H1 (cell line): ENCODE data around the gene IFT80. TPM values are rescaled to one million over a fixed set of nuclear protein-coding genes. Genes with fewer than 3 reads are reported as not detected.

Experiments used
- CTCF ChIA-PET: fragments of 300-600 bp; sonication (Branson Sonifier 250); formaldehyde crosslinking; loops from one replicate; lab custom pipeline; 2021; ENCODE audit not compliant: partially characterized antibody; lab: Charles Lee
- POLR2A ChIA-PET: fragments of 300-600 bp; sonication (Branson Sonifier 250); formaldehyde crosslinking; loops from one replicate; lab custom pipeline; 2021; ENCODE audit warnings: inconsistent platforms; ENCODE audit not compliant: partially characterized antibody; lab: Charles Lee
- DNase-seq, 2 experiments: peaks; one replicate each; pipeline versions ENCODE4 v3.0.0 to v3.0.0-alpha.2; 2010 to 2022; ENCODE audit warnings: low spot score in 2 of 2, low read depth in 1 of 2, mixed read lengths in 1 of 2
- FAIRE-seq: peaks from 2 replicates; lab custom pipeline; 2011; peaks lifted over from hg19 to GRCh38; lab: Jason Lieb, UNC
- H2AFZ ChIP-seq: 2 replicates; pipeline ENCODE4 v1.8.1; 2012; ENCODE audit warnings: low read length, inconsistent platforms
- H2AK5ac ChIP-seq: 2 replicates; pipeline ENCODE4 v1.6.1; 2013; ENCODE audit warnings: low read depth, low read length
- H2BK120ac ChIP-seq: replicated peaks from 2 replicates; pipeline ENCODE3; 2013; ENCODE audit warnings: low read depth, low read length, inconsistent platforms
- H2BK12ac ChIP-seq: 2 replicates; pipeline ENCODE4 v1.6.1; 2013; ENCODE audit warnings: low read depth, low read length
- H2BK15ac ChIP-seq: 2 replicates; pipeline ENCODE4 v1.6.1; 2013; ENCODE audit warnings: low read length
- H2BK20ac ChIP-seq: 2 replicates; pipeline ENCODE4 v1.6.1; 2013; ENCODE audit warnings: low read length
- H2BK5ac ChIP-seq: 2 replicates; pipeline ENCODE4 v1.6.1; 2013; ENCODE audit warnings: low read depth, low read length
- H3K14ac ChIP-seq: 2 replicates; pipeline ENCODE4 v1.6.1; 2013; ENCODE audit warnings: inconsistent platforms; ENCODE audit not compliant: insufficient read length
- H3K18ac ChIP-seq: 2 replicates; pipeline ENCODE4 v1.6.1; 2013; ENCODE audit warnings: low read length; ENCODE audit errors: extremely low read depth
- H3K23ac ChIP-seq: 2 replicates; pipeline ENCODE4 v1.6.1; 2013; ENCODE audit warnings: inconsistent platforms; ENCODE audit not compliant: insufficient read length
- H3K23me2 ChIP-seq: 2 replicates; pipeline ENCODE4 v1.6.1; 2013; ENCODE audit warnings: low read depth, low read length
- H3K27ac ChIP-seq: 2 replicates; pipeline ENCODE4 v1.6.1; 2011; ENCODE audit warnings: low read depth, low read length, inconsistent platforms
- H3K27me3 ChIP-seq, 4 experiments: replicated peaks in 1 of 4; 1 replicate in 1 of 4; 2 replicates in 3 of 4; pipeline versions ENCODE4 v1.6.1 to v1.8.1; 2011 to 2013; ENCODE audit warnings: low read length in 3 of 4, mild to moderate bottlenecking in 3 of 4, inconsistent platforms in 2 of 4, mixed read lengths in 2 of 4, moderate library complexity in 1 of 4; ENCODE audit not compliant: control insufficient read depth in 3 of 4, insufficient read depth in 3 of 4; ENCODE audit errors: extremely low read depth in 1 of 4
- H3K36me3 ChIP-seq, 4 experiments: 2 replicates each; pipeline versions ENCODE4 v1.6.1 to v1.8.1; 2011 to 2013; ENCODE audit warnings: mild to moderate bottlenecking in 4 of 4, low read length in 3 of 4, moderate library complexity in 2 of 4, control low read depth in 1 of 4, inconsistent platforms in 1 of 4; ENCODE audit not compliant: insufficient read depth in 4 of 4, control insufficient read depth in 2 of 4
- H3K4ac ChIP-seq: replicated peaks from 2 replicates; pipeline ENCODE3; 2013; ENCODE audit warnings: low read length, low read depth, mixed read lengths, inconsistent platforms; ENCODE audit not compliant: insufficient read length
- H3K4me1 ChIP-seq, 4 experiments: replicated peaks in 1 of 4; 1 replicate in 1 of 4; 2 replicates in 3 of 4; pipeline versions ENCODE4 v1.6.1 to v1.8.1; 2011 to 2013; ENCODE audit warnings: low read length in 3 of 4, inconsistent platforms in 2 of 4, mixed read lengths in 1 of 4; ENCODE audit not compliant: insufficient read depth in 4 of 4, control insufficient read depth in 3 of 4
- H3K4me2 ChIP-seq, 2 experiments: 2 replicates each; pipeline versions ENCODE4 v1.6.1 to v1.8.1; 2011 to 2013; ENCODE audit warnings: low read depth in 2 of 2, low read length in 2 of 2, control low read depth in 1 of 2, inconsistent platforms in 1 of 2, mild to moderate bottlenecking in 1 of 2; ENCODE audit not compliant: insufficient read depth in 1 of 2
- H3K4me3 ChIP-seq, 4 experiments: fragments of 200-600, 300-600 bp in 1 of 4; sonication (generic), shearing (Covaris generic), sonication (Bioruptor Twin) in 1 of 4; 2 replicates each; pipeline versions ENCODE4 v1.5.1 to v1.8.1; 2011 to 2016; ENCODE audit warnings: low read length in 4 of 4, low read depth in 3 of 4, control low read depth in 2 of 4, inconsistent platforms in 2 of 4, mild to moderate bottlenecking in 2 of 4, mixed read lengths in 1 of 4, moderate library complexity in 1 of 4; ENCODE audit not compliant: insufficient read depth in 2 of 4; ENCODE audit errors: extremely low read depth in 1 of 4
- H3K56ac ChIP-seq: replicated peaks from 2 replicates; pipeline ENCODE3; 2013; ENCODE audit warnings: low read depth, mild to moderate bottlenecking, mixed read lengths, low read length, inconsistent platforms; ENCODE audit not compliant: insufficient read length
- H3K79me1 ChIP-seq: 2 replicates; pipeline ENCODE4 v1.6.1; 2013; ENCODE audit warnings: low read depth, low read length, control low read depth
- H3K79me2 ChIP-seq, 2 experiments: 2 replicates each; pipeline versions ENCODE4 v1.6.1 to v1.8.1; 2012 to 2013; ENCODE audit warnings: low read length in 2 of 2, mild to moderate bottlenecking in 2 of 2, inconsistent platforms in 1 of 2; ENCODE audit not compliant: insufficient read depth in 2 of 2, control insufficient read depth in 1 of 2
- H3K9ac ChIP-seq, 4 experiments: replicated peaks in 1 of 4; 1 replicate in 1 of 4; 2 replicates in 3 of 4; pipeline versions ENCODE4 v1.6.1 to v1.8.1; 2011 to 2013; ENCODE audit warnings: low read depth in 3 of 4, low read length in 3 of 4, control low read depth in 2 of 4, mild to moderate bottlenecking in 2 of 4, moderate library complexity in 2 of 4, inconsistent platforms in 1 of 4; ENCODE audit errors: extremely low read depth in 1 of 4
- H3K9me3 ChIP-seq, 2 experiments: 2 replicates each; pipeline versions ENCODE4 v1.6.1 to v1.8.1; 2012 to 2013; ENCODE audit warnings: mild to moderate bottlenecking in 2 of 2, moderate library complexity in 2 of 2, control low read depth in 1 of 2, inconsistent platforms in 1 of 2, low read depth in 1 of 2, low read length in 1 of 2, mixed read lengths in 1 of 2; ENCODE audit not compliant: insufficient read depth in 2 of 2
- H4K20me1 ChIP-seq, 2 experiments: replicated peaks in 1 of 2; 2 replicates each; pipeline versions ENCODE3 to v1.8.1; 2011 to 2013; ENCODE audit warnings: inconsistent platforms in 2 of 2, low read length in 2 of 2, mild to moderate bottlenecking in 1 of 2; ENCODE audit not compliant: insufficient read depth in 2 of 2, control insufficient read depth in 1 of 2
- H4K5ac ChIP-seq: 2 replicates; pipeline ENCODE4 v1.6.1; 2013; ENCODE audit warnings: low read length, low read depth, mixed read lengths, inconsistent platforms; ENCODE audit not compliant: insufficient read length
- H4K8ac ChIP-seq: 2 replicates; pipeline ENCODE4 v1.8.0; 2013; ENCODE audit warnings: mild to moderate bottlenecking, moderate library complexity, low read length, inconsistent platforms; ENCODE audit not compliant: insufficient read depth; ENCODE audit errors: extremely low read depth
- H4K91ac ChIP-seq: replicated peaks from 2 replicates; pipeline ENCODE3; 2013; ENCODE audit warnings: low read length, mixed read lengths, inconsistent platforms; ENCODE audit not compliant: insufficient read length
- CTBP2 ChIP-seq: IDR thresholded peaks from 2 replicates; pipeline ENCODE4 v1.7.0; 2011; ENCODE audit warnings: borderline replicate concordance, mild to moderate bottlenecking, moderate library complexity, mixed read lengths, low read length; ENCODE audit not compliant: insufficient read depth, insufficient read length
- EZH2 ChIP-seq: fragments of 200-600 bp; sonication (generic); IDR thresholded peaks from 2 replicates; pipeline ENCODE4 v1.7.1; 2012; ENCODE audit warnings: low read depth, mild to moderate bottlenecking, moderate library complexity, low read length, inconsistent platforms; ENCODE audit not compliant: severe bottlenecking
- NANOG ChIP-seq: IDR thresholded peaks from 2 replicates; pipeline ENCODE4 v1.6.1; 2011; ENCODE audit warnings: low read length, low read depth, mild to moderate bottlenecking, inconsistent platforms; ENCODE audit not compliant: insufficient read depth, poor library complexity, severe bottlenecking
- POU5F1 ChIP-seq: IDR thresholded peaks from 2 replicates; pipeline ENCODE4 v1.6.1; 2011; ENCODE audit warnings: low read depth, mild to moderate bottlenecking, low read length, moderate library complexity
- RFX5 ChIP-seq: IDR thresholded peaks from 2 replicates; pipeline ENCODE4 v1.6.1; 2011; ENCODE audit warnings: low read depth, low read length, improper control_type of control experiment, borderline replicate concordance
- TAF1 ChIP-seq: IDR thresholded peaks from 2 replicates; pipeline ENCODE4 v1.6.1; 2011; ENCODE audit warnings: mild to moderate bottlenecking, low read depth, low read length
- USF2 ChIP-seq: IDR thresholded peaks from 2 replicates; pipeline ENCODE4 v1.6.1; 2011; ENCODE audit warnings: low read length, improper control_type of control experiment
- ZNF274 ChIP-seq: IDR thresholded peaks from 2 replicates; pipeline ENCODE4 v1.7.0; 2012; ENCODE audit warnings: low read length, borderline replicate concordance; ENCODE audit errors: extremely low read depth
- polyA plus RNA-seq, 7 experiments: library from polyadenylated mRNA; depleted of rRNA in 3 of 7; stranded (reverse) in 5 of 7; unstranded in 2 of 7; fragments of >200 nt in 5 of 7; fragments of 200-250 nt in 2 of 7; gene quantifications; 1 replicate in 5 of 7; 2 replicates in 1 of 7; 4 replicates in 1 of 7; pipeline versions ENCODE4 v1.2.1 to v1.2.3, GENCODE V29; 2011 to 2013; ENCODE audit warnings: missing spikeins in 2 of 7, mixed read lengths in 2 of 7
- total RNA-seq: library from RNA; stranded (reverse); fragmentation: NEBNext Ultra II Directional; extraction: Animal tissue kit (Norgen Biotek cat#: 25700); gene quantifications from 2 replicates; pipeline ENCODE4 v1.2.1, GENCODE V29; 2021

IFT80 gene
- total and polyA plus RNA-seq, 2 of the 8 experiments (the other 6 are each of a cell fraction or from before 2014, with no cell fraction given): 7.2 to 25.9 TPM

GRCh38 chr3:160319322-160319721 lies 79.7 kb downstream of the IFT80 start:
- Histone ChIP-seq H2BK12ac (no peak overlapping the region), H2AK5ac (no peak overlapping the region), H3K4me3 (no peak overlapping the region), H3K79me1 (no peaks in the 10 kb centered on the region), H2BK15ac (no peak overlapping the region), H3K4me1 (no peaks in the 10 kb centered on the region), H4K91ac (no peak overlapping the region), H4K5ac (no peak overlapping the region), H2BK5ac (no peak overlapping the region), H3K27me3 (no peaks in the 10 kb centered on the region), H3K79me2 (no peaks in the 10 kb centered on the region), H2BK20ac (no peak overlapping the region), H3K9ac (no peak overlapping the region), H3K23ac (no peak overlapping the region), H3K14ac (no peak overlapping the region), H2BK120ac (no peak overlapping the region), H3K9me3 (no peaks in the 10 kb centered on the region), H4K8ac (no peak overlapping the region), H2AFZ (no peak overlapping the region), H3K4me2 (no peak overlapping the region), H3K27ac (no peak overlapping the region), H3K18ac (no peak overlapping the region), H3K36me3 (no peaks in the 10 kb centered on the region), H3K23me2 (no peaks in the 10 kb centered on the region), H4K20me1 (no peaks in the 10 kb centered on the region), H3K4ac (no peak overlapping the region), H3K56ac (no peak overlapping the region)
- FAIRE-seq: no peak
- ChIA-PET CTCF (no interaction called here), POLR2A (no interaction called here)
- no peak for DNase-seq
- TF ChIP-seq POU5F1 (no peak), RFX5 (no peak), TAF1 (no peak), USF2 (no peak), NANOG (no peak), ZNF274 (no peak), CTBP2 (no peak), EZH2 (no peak)
